HTR-8/SVneo (cell line): ENCODE measurements around the gene KLF1.
"Not testable (repeated sequence)": the region's sequence is repeated elsewhere in the genome, so short reads cannot be mapped to it uniquely, and the experiment has no call there.

Experiments used
- DNase-seq: peaks from one replicate; pipeline ENCODE4 v3.0.0; 2011; ENCODE audit warnings: low spot score, mixed read lengths; ENCODE audit not compliant: insufficient read length
- FAIRE-seq: peaks from 2 replicates; lab custom pipeline; 2011; peaks lifted over from hg19 to GRCh38; lab: Jason Lieb, UNC

Gene KLF1

GRCh38 chr19:12868540-12869112 is 18.4 kb downstream of the KLF1 start:
- FAIRE-seq (peak; percentile 72), DNase-seq (no peak)

GRCh38 chr19:12867120-12868099 is 19.6 kb downstream of the KLF1 start:
- FAIRE-seq: peak; percentile 51
- DNase-seq: peak; percentile 73

GRCh38 chr19:12866416-12867119 is 20.4 kb downstream of the KLF1 start:
- FAIRE-seq (no peak), DNase-seq (no peak)

GRCh38 chr19:12865746-12866415 is 21.1 kb downstream of the KLF1 start:
- no peak for DNase-seq
- no peak for FAIRE-seq

GRCh38 chr19:12864721-12865715 is 22.0 kb downstream of the KLF1 start:
- DNase-seq (no peak), FAIRE-seq (no peak)

- DNase-seq (no peak), FAIRE-seq (no peak)
Observed at GRCh38 chr19:12864143-12864542, 22.9 kb downstream of the KLF1 start.

GRCh38 chr19:12859546-12859945 is 27.5 kb downstream of the KLF1 start:
- DNase-seq (no peak), FAIRE-seq (no peak)

GRCh38 chr19:12858041-12858928 is 28.7 kb downstream of the KLF1 start:
- no peak for FAIRE-seq

GRCh38 chr19:12856653-12857052 is 30.3 kb downstream of the KLF1 start:
- DNase-seq (no peak), FAIRE-seq (no peak)

More at GRCh38 chr19:12858041-12858928, 28.7 kb downstream of the KLF1 start:
- no peak for DNase-seq

GRCh38 chr19:12847159-12848139 is 39.6 kb downstream of the KLF1 start:
- DNase-seq (peak; percentile 92), FAIRE-seq (peak; percentile 89)

- not testable (repeated sequence) for FAIRE-seq, DNase-seq
Observed at GRCh38 chr19:12846613-12847012, 40.4 kb downstream of the KLF1 start.

GRCh38 chr19:12843999-12844732 is 42.8 kb downstream of the KLF1 start:
- no peak for FAIRE-seq
- DNase-seq: no peak

- DNase-seq (no peak), FAIRE-seq (no peak)
Observed at GRCh38 chr19:12843328-12843727, 43.7 kb downstream of the KLF1 start.

- no peak for FAIRE-seq
- no peak for DNase-seq
Observed at GRCh38 chr19:12842511-12842910, 44.5 kb downstream of the KLF1 start.

- DNase-seq (no peak), FAIRE-seq (no peak)
Observed at GRCh38 chr19:12841094-12841493, 45.9 kb downstream of the KLF1 start.
